GM18867 (cell line): ENCODE results near the gene PKP1.

Experiments
- ATAC-seq: cut with Tn5 transposase; IDR thresholded peaks from one replicate; pipeline ENCODE4 v1.9.1; 2021; ENCODE audit warnings: mild to moderate bottlenecking, moderate library complexity; ENCODE audit not compliant: unreplicated experiment

Gene PKP1

GRCh38 chr1:201260236-201260590, 23.1 kb upstream of the PKP1 start:
- ATAC-seq, result no peak

DNA sequence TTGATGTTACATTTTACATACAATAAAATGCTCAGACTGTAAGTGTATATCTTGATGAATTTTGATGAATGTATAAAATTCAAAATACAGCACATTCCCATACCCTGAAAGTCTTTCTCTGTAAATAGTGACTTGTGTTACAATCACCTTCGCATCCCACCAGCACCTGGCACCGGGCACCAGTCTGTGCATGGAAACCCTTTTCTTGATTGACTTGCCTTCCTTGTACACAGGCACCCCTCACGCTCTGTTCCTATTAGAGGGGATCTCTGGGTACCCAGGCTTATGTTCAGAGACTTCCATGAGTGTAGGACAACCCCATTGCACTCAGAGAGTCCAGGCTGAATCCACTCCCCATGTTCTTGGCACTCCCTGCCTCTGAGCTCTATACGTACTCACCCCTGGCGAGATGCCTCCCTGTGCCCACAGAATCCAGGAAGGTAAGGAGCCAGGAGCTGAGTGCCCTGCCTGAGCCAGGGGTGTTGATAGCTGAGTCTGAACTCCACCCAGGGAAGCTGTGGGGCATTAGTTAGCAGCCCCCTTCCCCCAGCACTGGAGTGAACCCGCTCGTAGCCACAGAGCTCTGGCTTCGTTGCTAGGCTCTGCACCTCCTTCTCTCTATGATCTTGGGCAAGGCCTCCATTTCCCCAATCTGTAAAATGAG, 22.5 kb upstream of the PKP1 start:
- ATAC-seq, result no peak

DNA sequence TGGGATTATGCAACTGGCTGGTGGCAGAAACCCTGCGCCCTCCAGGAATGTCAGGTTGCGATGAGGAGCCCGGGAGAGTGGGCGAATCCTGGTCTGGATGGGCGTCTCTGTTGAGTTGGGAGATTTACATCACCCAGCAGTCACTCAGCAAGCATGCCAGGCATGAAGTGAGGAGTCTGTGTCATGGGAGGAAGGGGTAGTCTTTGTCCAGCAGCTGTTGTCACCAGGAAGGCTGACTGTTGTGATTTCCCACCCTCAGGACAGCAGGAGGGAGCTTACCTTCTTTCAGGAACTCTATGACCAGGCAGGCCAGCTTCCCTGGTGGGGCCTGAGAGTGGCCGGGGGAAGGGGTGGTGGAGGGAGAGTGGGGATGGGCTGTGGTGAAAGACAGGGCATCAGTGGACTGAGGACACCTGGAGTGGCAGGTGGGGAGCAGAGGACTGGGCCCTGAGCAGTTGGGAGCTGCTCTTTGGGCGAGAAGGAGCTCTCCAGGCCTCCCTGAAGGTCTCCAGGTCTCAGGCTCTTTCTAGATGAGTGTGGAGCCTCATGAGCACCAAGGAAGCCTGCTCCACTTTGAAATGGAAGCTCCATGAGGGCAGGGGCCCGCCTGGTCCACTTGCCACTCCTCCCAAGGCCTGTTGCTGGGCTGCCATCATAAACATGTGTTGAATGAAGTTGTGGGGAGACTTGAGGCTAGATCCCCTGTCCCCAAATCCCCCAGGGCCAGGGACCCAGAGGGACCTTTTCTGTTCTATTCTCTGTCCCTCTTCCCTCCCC, 21.3 kb upstream of the PKP1 start:
- ATAC-seq, result no peak

GRCh38 chr1:201262963-201263608, 20.2 kb upstream of the PKP1 start:
- no peak for ATAC-seq

- no peak for ATAC-seq
These were observed 19.2 kb upstream of the PKP1 start for GRCh38 chr1:201264072-201264471.

- ATAC-seq, result no peak
These were observed 18.8 kb upstream of the PKP1 start for GRCh38 chr1:201264554-201264953.

GRCh38 chr1:201265756-201266155, 17.6 kb upstream of the PKP1 start:
- ATAC-seq, result no peak

GRCh38 chr1:201266276-201266675, 17.0 kb upstream of the PKP1 start:
- ATAC-seq, result no peak

DNA sequence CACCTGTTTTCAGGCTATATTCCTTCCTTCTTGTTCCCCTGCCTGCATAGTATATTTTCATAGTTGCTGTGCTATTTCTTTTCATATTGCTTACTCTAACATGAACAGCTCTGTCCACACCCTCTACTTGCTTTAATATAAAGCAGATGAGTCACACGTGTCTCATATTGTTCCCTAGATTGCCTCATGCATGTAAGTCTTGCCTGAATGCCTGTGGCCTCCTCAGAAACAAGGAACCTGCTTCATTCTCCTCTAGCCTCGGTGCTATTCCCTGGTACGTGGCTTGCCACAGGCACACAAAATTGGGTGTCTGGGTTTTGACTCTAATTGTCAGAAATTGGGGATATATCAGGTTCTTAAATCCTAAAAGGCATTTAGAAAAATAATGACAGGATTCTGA, 16.5 kb upstream of the PKP1 start:
- ATAC-seq, result no peak

- no peak for ATAC-seq
These were observed 15.7 kb upstream of the PKP1 start for GRCh38 chr1:201267481-201268229.

DNA sequence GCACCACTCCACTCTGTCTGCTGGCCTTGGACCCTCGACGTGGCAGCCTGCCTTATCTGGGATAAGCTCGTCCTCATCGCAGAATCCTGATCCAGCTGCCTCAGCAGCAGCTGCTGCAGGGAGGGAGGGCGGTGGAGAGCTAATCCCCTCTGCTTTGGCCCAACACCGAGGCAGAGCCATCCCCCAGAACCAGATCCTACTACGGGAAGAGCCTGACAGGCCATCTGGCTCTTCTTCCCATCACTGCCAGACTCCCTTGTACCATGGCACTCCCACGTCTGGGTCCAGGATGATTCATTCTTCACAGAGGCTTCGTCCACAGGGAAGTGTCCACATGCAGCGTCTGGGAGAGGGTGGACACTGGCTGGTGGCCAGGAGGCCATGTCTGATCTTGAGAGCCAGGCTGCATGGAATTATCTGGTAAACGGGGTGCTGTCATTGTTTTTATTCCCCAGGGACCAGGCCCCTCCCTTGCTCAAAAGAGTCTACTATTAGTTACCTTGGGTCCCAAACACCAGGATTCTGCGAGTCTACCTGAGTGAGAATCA, 14.6 kb upstream of the PKP1 start:
- no peak for ATAC-seq

- ATAC-seq, result no peak
These were observed 14.0 kb upstream of the PKP1 start for GRCh38 chr1:201269281-201269680.

GRCh38 chr1:201269900-201270410, 13.4 kb upstream of the PKP1 start:
- no peak for ATAC-seq

GRCh38 chr1:201270616-201271390, 12.5 kb upstream of the PKP1 start:
- ATAC-seq, result no peak

DNA sequence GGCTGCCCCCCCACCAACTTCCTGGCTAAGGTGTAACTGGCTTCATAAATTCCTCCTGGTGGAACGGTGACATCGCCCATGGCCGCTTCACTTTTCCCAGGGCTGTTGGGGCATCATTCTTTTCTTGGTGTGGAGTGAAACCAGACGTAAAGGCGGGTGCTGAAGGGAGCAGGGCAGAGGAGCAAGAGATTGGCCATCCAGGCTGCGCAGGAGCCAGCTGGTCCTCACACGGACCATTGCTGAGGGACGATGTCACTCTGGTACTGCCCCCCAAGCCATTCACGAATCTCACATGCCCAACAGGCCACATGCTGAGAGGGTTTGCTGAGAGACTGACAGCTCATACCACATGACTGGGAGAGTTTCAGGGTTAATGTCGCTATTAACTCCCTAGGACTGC, 10.5 kb upstream of the PKP1 start:
- ATAC-seq, result no peak

DNA sequence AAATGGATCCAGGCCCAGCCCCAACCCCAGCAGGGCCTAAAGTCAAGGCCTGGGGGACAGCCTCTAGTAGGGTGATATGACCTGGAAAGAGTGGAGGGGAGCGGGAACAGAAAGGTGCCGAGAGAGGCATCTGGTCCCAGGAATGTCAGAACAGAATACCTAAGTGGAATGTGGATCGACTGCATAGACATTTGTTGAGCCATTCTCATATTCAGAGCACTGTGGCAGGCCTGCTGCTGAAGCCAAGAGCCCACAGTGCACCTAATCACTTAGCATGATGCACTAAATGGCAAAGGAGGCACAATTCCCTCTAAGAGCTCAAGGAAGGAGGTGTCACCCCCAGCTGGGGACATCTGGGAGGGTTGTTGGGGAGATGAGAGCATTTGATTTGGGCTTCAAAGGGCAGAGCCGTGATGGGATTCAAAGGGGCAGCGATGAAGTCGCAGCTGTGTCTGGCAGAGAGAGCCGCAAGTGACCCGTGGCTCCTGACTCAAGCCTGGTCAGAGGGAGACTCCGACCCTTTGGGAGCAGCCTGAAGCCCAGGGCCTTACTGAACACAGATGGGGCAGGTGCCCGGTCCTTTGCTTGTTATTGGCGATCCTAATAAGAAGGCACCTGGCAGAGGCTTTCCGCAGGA, 8.6 kb upstream of the PKP1 start:
- ATAC-seq, result no peak

- ATAC-seq, result no peak
These were observed 8.0 kb upstream of the PKP1 start for GRCh38 chr1:201275253-201275666.

GRCh38 chr1:201276891-201277290, 6.4 kb upstream of the PKP1 start:
- ATAC-seq, result no peak

GRCh38 chr1:201277441-201277840, 5.9 kb upstream of the PKP1 start:
- no peak for ATAC-seq

GRCh38 chr1:201279313-201279712, 4.0 kb upstream of the PKP1 start:
- no peak for ATAC-seq
